Stimulated activated CD8-positive, alpha-beta memory T cell treated with anti-CD3 and anti-CD28 coated beads, Interleukin-2, amount 100 ng/mL, for 1 hour (primary cell): ENCODE results near the gene AGBL4.
"Not testable (repeated sequence)": the region's sequence is repeated elsewhere in the genome, so short reads cannot be mapped to it uniquely, and the experiment has no call there.

ENCODE experiments used
- DNase-seq, 2 donors: peaks; one replicate each; pipeline ENCODE4 v3.0.0-alpha.2; 2020; ENCODE audit warnings: low read depth in 2 of 2

Gene AGBL4

DNA sequence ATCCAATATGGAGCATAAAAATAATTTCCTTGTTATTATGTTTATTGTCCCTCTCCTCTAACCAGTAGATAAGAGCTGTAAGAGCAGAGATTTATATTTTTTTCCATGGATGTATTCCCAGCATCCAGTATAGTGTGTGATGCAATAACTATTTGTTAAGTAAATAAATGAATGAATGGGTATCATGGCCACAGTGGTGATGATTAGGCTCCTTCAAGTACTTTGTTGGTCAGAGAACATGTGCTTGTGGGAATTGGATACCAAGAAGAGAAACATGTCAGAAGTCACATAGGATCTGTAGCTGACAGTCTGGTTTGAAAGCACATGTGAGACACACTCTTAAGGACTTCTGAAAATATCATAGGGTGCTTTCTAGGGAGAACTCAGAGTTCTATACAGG is 588.5 kb downstream of the AGBL4 start:
- DNase-seq, result no peak

- DNase-seq, result no peak
Observed at GRCh38 chr1:49424782-49425181, 599.0 kb downstream of the AGBL4 start.

- DNase-seq, result no peak
Observed at GRCh38 chr1:49416758-49417157, 607.0 kb downstream of the AGBL4 start.

GRCh38 chr1:49408346-49408745 is 615.4 kb downstream of the AGBL4 start:
- no peak for DNase-seq

DNA sequence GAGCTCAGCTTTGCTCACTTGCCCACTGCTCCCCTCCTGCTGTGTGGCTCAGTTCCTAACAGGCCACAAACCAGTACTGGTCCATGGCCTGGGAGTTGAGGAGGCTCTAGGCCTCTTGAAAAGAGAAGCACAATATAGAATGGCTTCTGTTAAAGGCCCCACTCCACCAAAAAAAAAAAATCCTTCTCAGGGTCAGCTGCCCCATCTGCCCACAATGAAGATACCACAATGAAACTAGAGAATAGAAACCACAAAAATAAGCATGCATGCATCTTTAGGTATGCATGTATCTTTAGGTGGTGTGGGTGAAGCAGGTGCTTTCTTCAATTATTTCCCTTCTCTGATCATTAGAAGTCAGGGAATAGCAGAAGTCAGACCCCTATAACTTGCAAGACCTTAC is 626.7 kb downstream of the AGBL4 start:
- no peak for DNase-seq

- DNase-seq, result no peak
Observed at GRCh38 chr1:49394200-49394599, 629.6 kb downstream of the AGBL4 start.

DNA sequence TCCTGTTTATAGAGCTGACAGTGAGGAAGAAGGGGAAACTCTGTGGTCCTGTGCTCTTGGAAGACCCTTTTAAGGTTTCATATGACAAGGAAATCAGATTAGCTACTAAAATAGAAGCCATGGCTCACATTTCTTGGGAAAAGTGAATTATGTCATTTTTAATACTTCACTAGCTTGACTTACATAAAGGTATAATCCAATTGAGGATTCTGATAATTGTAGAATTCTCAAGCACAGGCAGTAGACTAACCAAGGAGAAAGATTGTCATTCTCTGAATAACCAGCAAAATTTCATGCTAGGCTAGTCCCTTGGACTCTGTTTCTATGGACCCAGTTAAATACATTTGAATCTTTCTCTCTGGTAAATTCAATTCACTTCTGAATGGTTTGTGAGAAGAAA is 634.1 kb downstream of the AGBL4 start:
- DNase-seq, result no peak

- no peak for DNase-seq
Observed at GRCh38 chr1:49364676-49365075, 659.1 kb downstream of the AGBL4 start.

GRCh38 chr1:49363628-49364027 is 660.1 kb downstream of the AGBL4 start:
- no peak for DNase-seq

GRCh38 chr1:49358036-49358435 is 665.7 kb downstream of the AGBL4 start:
- no peak for DNase-seq

- no peak for DNase-seq
Observed at GRCh38 chr1:49356594-49356993, 667.2 kb downstream of the AGBL4 start.

DNA sequence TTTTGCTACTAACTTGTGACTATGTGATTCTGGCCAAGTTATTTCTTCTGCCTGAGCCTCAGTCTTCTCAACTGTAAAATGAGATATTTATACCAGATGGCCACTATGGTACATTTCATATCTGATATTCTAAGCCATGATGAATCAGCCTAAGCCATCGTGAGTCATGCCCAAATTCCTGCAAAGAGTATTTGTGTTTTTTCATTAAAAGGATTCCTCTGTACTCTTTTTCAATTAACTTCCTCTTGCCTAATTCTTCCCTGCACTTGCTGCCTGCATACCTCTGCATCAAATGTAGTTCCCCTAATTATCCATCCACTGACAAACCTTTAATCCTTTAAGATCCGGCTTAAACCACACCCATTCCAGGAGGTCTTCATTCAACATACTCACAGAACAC is 672.0 kb downstream of the AGBL4 start:
- no peak for DNase-seq

DNA sequence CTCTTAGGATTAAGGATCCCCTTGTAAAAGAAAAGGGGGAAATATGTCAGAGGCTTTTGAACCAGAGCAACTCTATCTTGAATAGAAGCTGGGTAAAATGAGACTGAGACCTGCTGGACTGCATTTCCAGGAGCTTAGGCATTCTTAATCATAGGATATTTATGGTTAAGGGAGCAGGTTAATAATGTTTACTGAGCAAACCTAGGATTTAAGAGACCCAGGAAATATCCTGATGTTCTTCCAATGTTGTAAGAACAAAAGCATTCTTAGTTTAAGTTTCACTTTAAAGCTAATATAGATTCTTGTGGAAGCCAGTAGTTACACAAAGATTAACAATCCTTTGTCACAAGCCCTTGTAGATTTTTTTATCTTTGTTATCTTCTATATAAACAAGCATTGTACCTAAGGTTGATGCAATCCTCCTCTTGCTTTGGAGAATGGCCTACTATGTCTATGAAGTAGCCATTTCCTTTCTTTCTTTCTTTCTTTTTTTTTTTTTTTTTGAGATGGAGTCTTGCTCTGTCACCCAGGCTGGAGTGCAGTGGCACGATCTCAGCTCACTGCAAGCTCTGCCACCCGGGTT is 676.9 kb downstream of the AGBL4 start:
- no peak for DNase-seq

- no peak for DNase-seq
Observed at GRCh38 chr1:49340576-49340975, 683.2 kb downstream of the AGBL4 start.

DNA sequence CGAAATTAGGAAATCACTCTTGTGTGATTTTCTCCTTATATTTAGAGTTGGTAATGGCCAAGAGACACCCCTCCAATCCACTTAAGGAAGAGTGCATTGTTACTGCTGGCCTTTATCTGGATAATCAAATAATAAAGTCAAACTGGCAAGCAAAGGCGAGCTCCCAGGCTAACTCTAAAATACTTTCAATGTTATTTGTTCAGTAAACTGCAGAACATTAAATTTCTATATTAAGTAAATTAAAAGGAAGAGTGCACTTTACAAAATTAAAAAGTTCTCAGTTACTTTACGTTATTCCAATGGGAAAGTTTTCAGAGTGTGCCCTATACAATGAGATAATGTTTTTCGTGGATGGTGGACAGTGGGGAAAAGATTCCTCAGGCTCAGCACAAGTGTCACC is 684.7 kb downstream of the AGBL4 start:
- DNase-seq, result no peak

GRCh38 chr1:49337251-49337650 is 686.5 kb downstream of the AGBL4 start:
- no peak for DNase-seq

DNA sequence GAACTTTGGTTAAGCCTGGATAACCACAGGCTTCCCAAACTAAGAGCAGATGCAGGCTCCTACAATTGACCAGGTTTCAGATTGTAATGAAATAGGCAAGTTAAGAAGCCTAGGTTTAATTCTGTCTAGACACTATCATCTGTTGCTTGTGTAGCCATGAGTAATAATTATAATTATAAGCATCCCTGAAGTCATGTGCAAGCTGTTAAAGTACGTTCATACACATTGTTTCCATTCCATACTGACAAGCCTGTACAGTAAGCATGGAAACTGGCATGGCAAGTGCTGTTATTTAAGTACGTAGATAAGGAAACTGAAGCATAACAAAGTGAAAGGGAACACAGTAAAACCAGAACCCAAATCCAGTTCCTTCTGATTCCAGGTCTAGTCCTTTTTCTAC is 689.8 kb downstream of the AGBL4 start:
- DNase-seq, result no peak

DNA sequence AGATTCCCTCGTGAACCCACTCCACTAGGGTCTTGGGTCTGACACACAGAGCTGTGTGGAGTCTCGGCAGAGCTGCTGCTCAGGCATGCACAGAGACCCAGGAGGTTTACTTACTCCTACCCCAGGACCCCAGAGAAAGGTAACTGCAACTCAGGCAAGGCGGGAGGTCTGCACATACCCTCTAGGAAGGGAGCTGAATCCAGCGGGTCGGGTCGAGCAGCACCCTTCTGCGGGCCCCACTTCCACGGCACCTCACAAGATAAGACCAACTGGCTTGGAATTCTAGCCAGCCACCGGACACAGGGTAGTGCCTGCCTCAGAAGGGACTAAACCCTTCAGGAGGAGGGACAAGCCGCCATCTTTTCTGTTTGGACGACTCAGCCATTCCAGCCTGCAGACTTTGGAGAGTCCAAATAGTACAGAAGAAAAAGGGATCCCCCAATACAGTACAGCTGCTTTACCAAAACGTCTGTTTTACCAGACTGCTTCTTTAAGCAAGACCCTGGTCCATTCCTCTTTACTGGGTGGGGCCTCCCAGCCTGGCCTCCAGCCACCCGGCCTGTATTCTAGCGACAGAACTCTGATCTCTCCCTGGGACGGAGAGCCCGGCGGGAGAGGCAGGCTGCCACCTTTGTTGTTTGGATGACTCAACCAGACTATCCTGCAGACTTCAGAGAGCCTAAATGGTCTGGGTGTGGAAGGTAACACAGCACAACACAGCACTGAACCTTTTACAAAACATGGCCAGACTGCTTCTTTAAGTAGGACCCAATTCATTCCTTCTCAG is 692.5 kb downstream of the AGBL4 start:
- DNase-seq, result no peak

DNA sequence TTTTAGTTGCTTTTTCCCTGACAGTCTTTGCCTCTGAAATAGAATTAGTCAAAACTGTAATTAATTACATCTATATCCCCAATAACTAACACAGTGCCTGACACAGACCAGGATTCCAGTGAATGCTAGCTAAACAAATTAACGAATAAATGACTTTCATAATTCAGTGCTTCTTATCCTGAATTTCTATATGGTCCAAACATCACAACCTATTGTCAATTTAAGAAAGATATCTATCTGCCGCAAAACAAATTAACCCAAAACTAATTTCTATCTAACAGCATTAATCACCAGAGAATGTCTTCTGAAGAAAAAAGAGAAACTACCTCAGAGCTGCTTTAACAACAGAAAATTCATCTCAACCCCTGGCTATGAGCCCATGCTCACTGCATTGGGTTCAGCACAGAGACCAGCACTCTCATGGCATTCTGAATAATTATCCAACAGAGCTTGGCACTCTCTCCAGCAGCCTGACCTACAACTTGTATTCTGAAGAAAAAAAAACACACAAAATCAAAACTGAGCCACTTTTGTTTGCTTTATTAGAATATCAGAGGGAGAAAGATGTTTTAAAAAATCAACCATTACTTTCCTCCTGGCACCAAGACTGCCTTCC is 699.7 kb downstream of the AGBL4 start:
- DNase-seq, result no peak

DNA sequence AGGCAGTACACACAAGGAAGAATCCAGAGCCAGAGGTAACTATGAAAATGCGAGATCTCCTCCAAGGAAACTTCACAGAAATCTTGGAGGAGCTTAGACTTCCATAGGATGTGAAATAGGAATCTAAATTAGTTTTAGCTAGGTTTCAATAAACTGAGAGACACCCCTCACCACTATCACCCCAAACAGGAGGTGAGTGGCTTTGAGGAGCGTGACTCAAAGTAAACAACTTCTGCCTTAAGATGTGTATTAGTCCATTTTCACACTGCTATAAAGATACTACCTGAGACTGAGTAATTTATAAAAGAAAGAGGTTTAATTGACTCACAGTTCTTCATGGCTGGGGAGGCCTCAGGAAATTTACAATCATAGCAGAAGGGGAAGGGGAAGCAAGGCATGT is 703.3 kb downstream of the AGBL4 start:
- DNase-seq, result not testable (repeated sequence)

DNA sequence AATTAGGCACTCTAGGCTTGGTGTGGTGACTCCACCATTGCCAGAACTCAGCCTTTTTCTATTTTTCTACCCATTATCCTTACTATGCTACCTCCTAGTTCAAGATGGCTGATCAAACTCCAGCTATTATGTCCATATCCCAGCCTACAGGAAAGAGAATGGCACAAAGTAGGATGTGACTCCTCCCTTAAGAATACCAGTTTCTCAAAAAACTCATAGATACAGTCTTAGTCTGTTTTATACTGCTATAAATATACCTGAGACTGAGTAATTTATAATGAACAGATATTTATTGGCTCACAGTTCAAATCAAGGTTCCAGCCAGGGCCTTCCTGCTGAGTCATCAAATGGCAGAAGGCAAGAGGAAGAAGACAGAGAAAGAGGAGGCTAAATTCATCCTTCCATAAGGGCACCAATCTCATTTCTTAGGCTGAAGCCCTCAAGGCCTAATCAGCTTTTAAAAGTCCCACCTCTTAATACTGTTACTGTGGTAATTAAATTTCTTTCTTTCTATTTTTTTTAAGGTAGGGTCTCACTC is 704.3 kb downstream of the AGBL4 start:
- DNase-seq, result no peak

GRCh38 chr1:49318218-49318617 is 705.5 kb downstream of the AGBL4 start:
- DNase-seq, result no peak

GRCh38 chr1:49307457-49307856 is 716.3 kb downstream of the AGBL4 start:
- no peak for DNase-seq
